ENCODE measurements around the gene CERKL.

The CERKL gene

DNA sequence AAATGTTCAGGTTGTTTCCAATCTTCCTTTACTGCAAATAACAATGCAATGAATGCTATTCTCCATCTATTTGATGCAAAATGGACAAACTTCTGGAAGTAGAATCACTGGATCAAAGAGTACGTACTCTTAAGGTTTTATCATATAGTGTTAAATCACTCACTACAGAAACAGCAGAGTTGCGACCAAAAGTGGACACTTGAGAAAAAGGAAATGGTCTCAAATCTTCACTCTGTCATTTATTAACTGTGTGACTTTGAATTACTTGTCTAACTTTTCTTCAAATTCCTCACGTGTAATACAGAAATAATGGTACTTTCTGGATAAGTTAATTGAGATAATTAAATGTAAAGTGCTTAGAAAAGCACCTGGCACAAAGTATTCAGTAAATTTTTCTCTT is 78.1 kb downstream of the CERKL start:
- Histone ChIP-seq H3K4me1 (ENCODE audit: insufficient read depth, low read length, severe bottlenecking) (no peaks in the 10 kb centered on the region), H3K9me2 (ENCODE audit: low read depth, low read length) (no peaks in the 10 kb centered on the region), H3K9me3 (ENCODE audit: low read length) (no peaks in the 10 kb centered on the region), H3K79me2 (ENCODE audit: insufficient read depth, low read length) (no peaks in the 10 kb centered on the region), H4K20me1 (ENCODE audit: insufficient read depth, low read length) (no peaks in the 10 kb centered on the region), H3K4me3 (ENCODE audit: low read depth, low read length, poor library complexity, severe bottlenecking) (no peak overlapping the region), H3K9ac (ENCODE audit: low read length) (no peak overlapping the region), H3F3A (ENCODE audit: insufficient read depth, low read length) (no peaks in the 10 kb centered on the region), H3K36me3 (ENCODE audit: insufficient read depth, low read length) (no peaks in the 10 kb centered on the region), H3K4me2 (ENCODE audit: low read length) (no peak overlapping the region), H3K27me3 (ENCODE audit: insufficient read depth, low read length) (no peaks in the 10 kb centered on the region), H3K27ac (ENCODE audit: low read depth, low read length, poor library complexity, severe bottlenecking) (no peak overlapping the region), H2AFZ (ENCODE audit: low read length) (no peak overlapping the region)
- no peak for TF ChIP-seq EZH2 (IDR thresholded peaks at IDR 0.05; ENCODE audit: borderline replicate concordance, low read length)
- TF ChIP-seq, protein P1, sequence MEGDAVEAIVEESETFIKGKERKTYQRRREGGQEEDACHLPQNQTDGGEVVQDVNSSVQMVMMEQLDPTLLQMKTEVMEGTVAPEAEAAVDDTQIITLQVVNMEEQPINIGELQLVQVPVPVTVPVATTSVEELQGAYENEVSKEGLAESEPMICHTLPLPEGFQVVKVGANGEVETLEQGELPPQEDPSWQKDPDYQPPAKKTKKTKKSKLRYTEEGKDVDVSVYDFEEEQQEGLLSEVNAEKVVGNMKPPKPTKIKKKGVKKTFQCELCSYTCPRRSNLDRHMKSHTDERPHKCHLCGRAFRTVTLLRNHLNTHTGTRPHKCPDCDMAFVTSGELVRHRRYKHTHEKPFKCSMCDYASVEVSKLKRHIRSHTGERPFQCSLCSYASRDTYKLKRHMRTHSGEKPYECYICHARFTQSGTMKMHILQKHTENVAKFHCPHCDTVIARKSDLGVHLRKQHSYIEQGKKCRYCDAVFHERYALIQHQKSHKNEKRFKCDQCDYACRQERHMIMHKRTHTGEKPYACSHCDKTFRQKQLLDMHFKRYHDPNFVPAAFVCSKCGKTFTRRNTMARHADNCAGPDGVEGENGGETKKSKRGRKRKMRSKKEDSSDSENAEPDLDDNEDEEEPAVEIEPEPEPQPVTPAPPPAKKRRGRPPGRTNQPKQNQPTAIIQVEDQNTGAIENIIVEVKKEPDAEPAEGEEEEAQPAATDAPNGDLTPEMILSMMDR (IDR thresholded peaks at IDR 0.05; ENCODE audit: low read length): no peak

- Histone ChIP-seq H3K4me3 (ENCODE audit: low read depth, low read length, poor library complexity, severe bottlenecking) (no peak overlapping the region), H3K36me3 (ENCODE audit: insufficient read depth, low read length) (no peaks in the 10 kb centered on the region), H3K9me2 (ENCODE audit: low read depth, low read length) (no peaks in the 10 kb centered on the region), H3K9ac (ENCODE audit: low read length) (no peak overlapping the region), H3K27me3 (ENCODE audit: insufficient read depth, low read length) (no peaks in the 10 kb centered on the region), H4K20me1 (ENCODE audit: insufficient read depth, low read length) (no peaks in the 10 kb centered on the region), H3K4me2 (ENCODE audit: low read length) (no peak overlapping the region), H2AFZ (ENCODE audit: low read length) (no peak overlapping the region), H3K9me3 (ENCODE audit: low read length) (no peaks in the 10 kb centered on the region), H3K79me2 (ENCODE audit: insufficient read depth, low read length) (no peaks in the 10 kb centered on the region), H3K4me1 (ENCODE audit: insufficient read depth, low read length, severe bottlenecking) (no peaks in the 10 kb centered on the region), H3K27ac (ENCODE audit: low read depth, low read length, poor library complexity, severe bottlenecking) (no peak overlapping the region), H3F3A (ENCODE audit: insufficient read depth, low read length) (no peaks in the 10 kb centered on the region)
- TF ChIP-seq EZH2 (IDR thresholded peaks at IDR 0.05; ENCODE audit: borderline replicate concordance, low read length): no peak
- TF ChIP-seq, protein P1 (IDR thresholded peaks at IDR 0.05; ENCODE audit: low read length): no peak
These were observed 80.5 kb downstream of the CERKL start for GRCh38 chr2:181576431-181576830.

- no peaks in the 10 kb centered on the region for H3K79me2 ChIP-seq (ENCODE audit: insufficient read depth, low read length)
- no peak overlapping the region for H3K4me3 ChIP-seq (ENCODE audit: low read depth, low read length, poor library complexity, severe bottlenecking)
- H2AFZ ChIP-seq (ENCODE audit: low read length): no peak overlapping the region
- no peaks in the 10 kb centered on the region for H3K27me3 ChIP-seq (ENCODE audit: insufficient read depth, low read length)
- no peaks in the 10 kb centered on the region for H3K4me1 ChIP-seq (ENCODE audit: insufficient read depth, low read length, severe bottlenecking)
- TF ChIP-seq, protein P1 (IDR thresholded peaks at IDR 0.05; ENCODE audit: low read length): no peak
- no peak for TF ChIP-seq EZH2 (IDR thresholded peaks at IDR 0.05; ENCODE audit: borderline replicate concordance, low read length)
- no peaks in the 10 kb centered on the region for H4K20me1 ChIP-seq (ENCODE audit: insufficient read depth, low read length)
- no peaks in the 10 kb centered on the region for H3K9me3 ChIP-seq (ENCODE audit: low read length)
- no peak overlapping the region for H3K4me2 ChIP-seq (ENCODE audit: low read length)
- H3K9me2 ChIP-seq (ENCODE audit: low read depth, low read length): no peaks in the 10 kb centered on the region
- no peak overlapping the region for H3K9ac ChIP-seq (ENCODE audit: low read length)
- no peaks in the 10 kb centered on the region for H3F3A ChIP-seq (ENCODE audit: insufficient read depth, low read length)
- no peaks in the 10 kb centered on the region for H3K36me3 ChIP-seq (ENCODE audit: insufficient read depth, low read length)
- no peak overlapping the region for H3K27ac ChIP-seq (ENCODE audit: low read depth, low read length, poor library complexity, severe bottlenecking)
These were observed 81.3 kb downstream of the CERKL start for GRCh38 chr2:181575650-181576025.

All from OCI-LY1 (cell line).